ENCODE data around the gene GYPB.
"Not testable (repeated sequence)": the region's sequence is repeated elsewhere in the genome, so short reads cannot be mapped to it uniquely, and the experiment has no call there.

DNA sequence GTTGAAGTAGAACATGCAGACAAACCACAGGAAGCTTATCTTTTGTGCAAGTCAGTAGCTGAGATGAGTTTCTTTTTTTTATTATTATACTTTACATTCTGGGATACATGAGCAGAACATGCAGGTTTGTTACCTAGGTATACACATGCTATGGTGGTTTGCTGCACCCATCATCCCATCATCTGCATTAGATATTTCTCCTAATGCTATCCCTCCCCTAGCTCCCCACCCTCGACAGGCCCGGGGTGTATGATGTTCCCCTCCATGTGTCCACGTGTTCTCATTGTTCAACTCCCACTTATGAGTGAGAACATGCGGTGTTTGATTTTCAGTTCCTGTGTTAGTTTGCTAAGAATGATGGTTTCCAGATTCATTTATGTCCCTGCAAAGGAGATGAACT lies 11.5 kb upstream of the GYPB start:
- TF ChIP-seq, protein P1, sequence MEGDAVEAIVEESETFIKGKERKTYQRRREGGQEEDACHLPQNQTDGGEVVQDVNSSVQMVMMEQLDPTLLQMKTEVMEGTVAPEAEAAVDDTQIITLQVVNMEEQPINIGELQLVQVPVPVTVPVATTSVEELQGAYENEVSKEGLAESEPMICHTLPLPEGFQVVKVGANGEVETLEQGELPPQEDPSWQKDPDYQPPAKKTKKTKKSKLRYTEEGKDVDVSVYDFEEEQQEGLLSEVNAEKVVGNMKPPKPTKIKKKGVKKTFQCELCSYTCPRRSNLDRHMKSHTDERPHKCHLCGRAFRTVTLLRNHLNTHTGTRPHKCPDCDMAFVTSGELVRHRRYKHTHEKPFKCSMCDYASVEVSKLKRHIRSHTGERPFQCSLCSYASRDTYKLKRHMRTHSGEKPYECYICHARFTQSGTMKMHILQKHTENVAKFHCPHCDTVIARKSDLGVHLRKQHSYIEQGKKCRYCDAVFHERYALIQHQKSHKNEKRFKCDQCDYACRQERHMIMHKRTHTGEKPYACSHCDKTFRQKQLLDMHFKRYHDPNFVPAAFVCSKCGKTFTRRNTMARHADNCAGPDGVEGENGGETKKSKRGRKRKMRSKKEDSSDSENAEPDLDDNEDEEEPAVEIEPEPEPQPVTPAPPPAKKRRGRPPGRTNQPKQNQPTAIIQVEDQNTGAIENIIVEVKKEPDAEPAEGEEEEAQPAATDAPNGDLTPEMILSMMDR (IDR thresholded peaks at IDR 0.05; ENCODE audit: low read length): not testable (repeated sequence)
- not testable (repeated sequence) for TF ChIP-seq EZH2 (IDR thresholded peaks at IDR 0.05; ENCODE audit: borderline replicate concordance, low read length)
